Measurements from ENCODE around the gene GZMH.

GRCh38 chr14:24606297-24606696 is 3.2 kb downstream of the GZMH start:
- no peak for TF ChIP-seq CTCF (conservative IDR thresholded peaks at IDR 0.05; ENCODE audit: low read length)
- TF ChIP-seq EZH2phosphoT487 (IDR thresholded peaks at IDR 0.05; ENCODE audit: borderline replicate concordance, low read depth, low read length) = no peak
